SK-N-SH (cell line): Measurements from ENCODE around the gene BTBD9. TPM values are rescaled to one million over a fixed set of nuclear protein-coding genes. Genes with fewer than 3 reads are reported as not detected.

Experiments
- CTCF ChIA-PET: fragments of 300-600, 350-600 bp; formaldehyde crosslinking; extraction: SDS; loops from one replicate; lab custom pipeline; 2021; lab: Yijun Ruan, JAX
- POLR2A ChIA-PET: fragments of 350-600 bp; sonication (Branson Sonifier 250); formaldehyde crosslinking; extraction: SDS; loops from one replicate; lab custom pipeline; 2020; ENCODE audit warnings: antibody characterized with exemption, inconsistent platforms; lab: Yijun Ruan, JAX
- DNase-seq: peaks from one replicate; pipeline ENCODE4 v3.0.0; 2012
- H2AFZ ChIP-seq: fragments of 200-600 bp; sonication (generic); 2 replicates; pipeline ENCODE4 v1.8.1; 2016; ENCODE audit warnings: antibody characterized with exemption, mild to moderate bottlenecking, low read depth
- H3F3A ChIP-seq: fragments of 200-600 bp; sonication (generic); replicated peaks from 2 replicates; pipeline ENCODE3; 2016; ENCODE audit warnings: antibody characterized with exemption, mild to moderate bottlenecking; ENCODE audit not compliant: insufficient read depth
- H3K27ac ChIP-seq, 2 experiments: fragments of 200-500 bp in 1 of 2; fragments of 200-600 bp in 1 of 2; sonication (Bioruptor generic) in 1 of 2; sonication (generic), shearing (Covaris generic) in 1 of 2; 2 replicates each; pipeline versions ENCODE4 v1.5.1 to v1.6.1; 2014 to 2016; ENCODE audit warnings: low read depth in 2 of 2, inconsistent platforms in 1 of 2, low read length in 1 of 2, mild to moderate bottlenecking in 1 of 2, mixed read lengths in 1 of 2
- H3K27me3 ChIP-seq: fragments of 200-600 bp; sonication (generic), shearing (Covaris generic); 2 replicates; pipeline ENCODE4 v1.6.1; 2016; ENCODE audit warnings: mixed run types; ENCODE audit not compliant: insufficient read depth
- H3K36me3 ChIP-seq, 2 experiments: fragments of 200-500 bp in 1 of 2; fragments of 200-600 bp in 1 of 2; sonication (Bioruptor generic) in 1 of 2; sonication (generic) in 1 of 2; replicated peaks in 1 of 2; 2 replicates each; pipeline versions ENCODE3 to v1.5.1; 2014 to 2016; ENCODE audit warnings: low read length in 1 of 2, mild to moderate bottlenecking in 1 of 2; ENCODE audit not compliant: insufficient read depth in 2 of 2, control insufficient read depth in 1 of 2
- H3K4me1 ChIP-seq, 2 experiments: fragments of 200-500 bp in 1 of 2; fragments of 200-600 bp in 1 of 2; sonication (Bioruptor generic) in 1 of 2; sonication (generic), shearing (Covaris generic) in 1 of 2; 2 replicates each; pipeline versions ENCODE4 v1.5.1 to v1.6.1; 2014 to 2016; ENCODE audit warnings: low read depth in 1 of 2, low read length in 1 of 2, mixed run types in 1 of 2; ENCODE audit not compliant: insufficient read depth in 2 of 2, control insufficient read depth in 1 of 2
- H3K4me2 ChIP-seq: fragments of 200-600 bp; sonication (generic), shearing (Covaris generic); 2 replicates; pipeline ENCODE4 v1.6.1; 2017; ENCODE audit warnings: mixed run types
- H3K4me3 ChIP-seq, 2 experiments: fragments of 200-500 bp in 1 of 2; fragments of 200-600 bp in 1 of 2; sonication (Bioruptor generic) in 1 of 2; sonication (generic), shearing (Covaris generic) in 1 of 2; 2 replicates each; pipeline versions ENCODE4 v1.5.1 to v1.8.1; 2014 to 2016; ENCODE audit warnings: low read depth in 2 of 2, inconsistent platforms in 1 of 2, low read length in 1 of 2, mild to moderate bottlenecking in 1 of 2, mixed read lengths in 1 of 2, moderate library complexity in 1 of 2
- H3K79me2 ChIP-seq: fragments of 200-600 bp; sonication (generic); 2 replicates; pipeline ENCODE4 v1.8.1; 2017; ENCODE audit warnings: mild to moderate bottlenecking; ENCODE audit not compliant: insufficient read depth
- H3K9ac ChIP-seq: fragments of 200-600 bp; sonication (generic); 2 replicates; pipeline ENCODE4 v1.6.1; 2017; ENCODE audit warnings: mixed run types
- H3K9me2 ChIP-seq: fragments of 200-600 bp; sonication (generic); 2 replicates; pipeline ENCODE4 v1.6.1; 2017; ENCODE audit warnings: mixed run types
- H3K9me3 ChIP-seq: fragments of 200-600 bp; sonication (generic); 2 replicates; pipeline ENCODE4 v1.6.1; 2017; ENCODE audit warnings: mixed run types, mild to moderate bottlenecking, moderate library complexity
- H4K20me1 ChIP-seq: fragments of 200-600 bp; sonication (generic); 2 replicates; pipeline ENCODE4 v1.6.1; 2017; ENCODE audit warnings: mild to moderate bottlenecking, mixed run types; ENCODE audit not compliant: insufficient read depth
- CHD2 ChIP-seq: fragments of 150-350 bp; IDR thresholded peaks from 2 replicates; pipeline ENCODE4 v1.6.1; 2018; ENCODE audit warnings: low read length; ENCODE audit not compliant: partially characterized antibody
- FOSL2 ChIP-seq: IDR thresholded peaks from 2 replicates; pipeline ENCODE4 v1.4.0; 2012; ENCODE audit warnings: low read depth, mild to moderate bottlenecking, moderate library complexity, borderline replicate concordance
- FOXJ3 ChIP-seq: sonication (generic); formaldehyde crosslinking; IDR thresholded peaks from 2 replicates; pipeline ENCODE4 v1.5.1; 2020; ENCODE audit warnings: mild to moderate bottlenecking, missing genetic modification reagents
- FOXM1 ChIP-seq: IDR thresholded peaks from 2 replicates; pipeline ENCODE4 v1.4.0; 2012; ENCODE audit warnings: low read depth, mild to moderate bottlenecking
- GABPA ChIP-seq: IDR thresholded peaks from 2 replicates; pipeline ENCODE4 v1.4.0; 2012; ENCODE audit warnings: low read depth, mild to moderate bottlenecking
- GATA2 ChIP-seq: sonication (generic); formaldehyde crosslinking; IDR thresholded peaks from 2 replicates; pipeline ENCODE4 v1.5.0; 2020; ENCODE audit warnings: mild to moderate bottlenecking, missing genetic modification reagents
- MEF2A ChIP-seq: IDR thresholded peaks from 2 replicates; pipeline ENCODE4 v1.4.0; 2012; ENCODE audit warnings: low read depth, borderline replicate concordance
- NFIC ChIP-seq: IDR thresholded peaks from 2 replicates; pipeline ENCODE4 v1.4.0; 2012; ENCODE audit warnings: borderline replicate concordance
- POLR2AphosphoS5 ChIP-seq: IDR thresholded peaks from 2 replicates; pipeline ENCODE4 v1.6.1; 2012; ENCODE audit warnings: low read depth, low read length
- RCOR1 ChIP-seq: fragments of 150-350 bp; IDR thresholded peaks from 2 replicates; pipeline ENCODE4 v1.6.1; 2017; ENCODE audit warnings: antibody characterized with exemption, low read length
- RXRA ChIP-seq: IDR thresholded peaks from 2 replicates; pipeline ENCODE4 v1.4.0; 2012; ENCODE audit warnings: low read depth, mild to moderate bottlenecking, borderline replicate concordance
- SIN3A ChIP-seq: IDR thresholded peaks from 2 replicates; pipeline ENCODE4 v1.6.1; 2012; ENCODE audit warnings: low read depth, mild to moderate bottlenecking, low read length, moderate library complexity, borderline replicate concordance
- SMC3 ChIP-seq: IDR thresholded peaks from 2 replicates; pipeline ENCODE4 v1.6.1; 2012; ENCODE audit warnings: low read depth, low read length, improper control_type of control experiment
- TEAD4 ChIP-seq: IDR thresholded peaks from 2 replicates; pipeline ENCODE4 v1.4.0; 2012; ENCODE audit warnings: mild to moderate bottlenecking, borderline replicate concordance; ENCODE audit not compliant: insufficient read depth
- WGBS: methylation state at CpG from one replicate; pipeline ENCODE4 v1.1.6; 2017; ENCODE audit warnings: low lambda C conversion rate; 5-methylcytosine and 5-hydroxymethylcytosine counted together
- polyA plus RNA-seq, 3 experiments: library from polyadenylated mRNA; depleted of rRNA; stranded (reverse); fragments of >200 nt; gene quantifications; 2 replicates each; pipeline ENCODE4 v1.2.3, GENCODE V29; 2012
- TF ChIP-seq, protein P1 (sequence below): IDR thresholded peaks from 2 replicates; pipeline ENCODE4 v1.6.1; 2012; ENCODE audit warnings: mild to moderate bottlenecking, low read depth, low read length, moderate library complexity
- TF ChIP-seq, protein P2 (sequence below): IDR thresholded peaks from 2 replicates; pipeline ENCODE4; 2012
- TF ChIP-seq, protein P3 (sequence below): IDR thresholded peaks from 2 replicates; pipeline ENCODE4 v1.4.0; 2012; ENCODE audit warnings: low read depth
- TF ChIP-seq, protein P4 (sequence below): fragments of 150-350 bp; IDR thresholded peaks from 2 replicates; pipeline ENCODE4 v1.6.1; 2016; ENCODE audit warnings: mild to moderate bottlenecking, low read depth, low read length
- TF ChIP-seq, protein P5 (sequence below): fragments of 150-350 bp; IDR thresholded peaks from 2 replicates; pipeline ENCODE4 v1.6.1; 2017; ENCODE audit warnings: antibody characterized with exemption, low read length, low read depth, borderline replicate concordance

Gene BTBD9
- polyA plus RNA-seq, 1 of the 3 experiments (the other 2 are of a cell fraction): 2.2 TPM

DNA sequence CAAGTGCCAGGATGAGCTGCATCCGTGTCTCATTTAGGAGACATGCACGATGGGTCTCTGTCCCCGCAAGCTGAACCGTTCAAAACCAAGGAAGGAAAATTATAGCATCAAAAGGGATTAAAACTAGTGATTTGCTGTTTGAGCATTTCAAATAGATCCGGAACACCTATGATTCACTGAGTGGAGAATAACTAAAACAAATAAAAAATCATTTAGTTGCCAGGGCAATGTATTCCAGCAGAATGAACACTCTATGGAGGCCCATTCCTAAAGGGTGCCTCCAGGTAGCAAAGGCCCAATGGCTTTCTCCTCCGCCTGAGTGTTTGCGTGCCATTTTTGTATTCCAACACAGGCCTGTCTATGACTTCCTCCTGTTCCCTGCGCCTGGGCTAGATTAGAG lies 465.4 kb downstream of the BTBD9 start:
- Histone ChIP-seq H3F3A (no peaks in the 10 kb centered on the region), H3K36me3 (peaks cover 0 to 5% of the 10 kb centered on the region in 2 experiments), H3K9me2 (no peaks in the 10 kb centered on the region), H3K4me3 (no peak overlapping the region), H4K20me1 (no peaks in the 10 kb centered on the region), H3K4me2 (no peak overlapping the region), H3K27me3 (no peaks in the 10 kb centered on the region), H3K4me1 (peaks cover 0 to 29% of the 10 kb centered on the region in 2 experiments; a peak in 1 of 4 replicates), H3K79me2 (no peaks in the 10 kb centered on the region), H2AFZ (no peak overlapping the region), H3K27ac (no peak overlapping the region), H3K9ac (no peak overlapping the region), H3K9me3 (no peaks in the 10 kb centered on the region)
- TF ChIP-seq TEAD4 (no peak), SIN3A (no peak), GABPA (no peak), MEF2A (no peak), NFIC (no peak), POLR2AphosphoS5 (no peak)
- TF ChIP-seq, protein P1, sequence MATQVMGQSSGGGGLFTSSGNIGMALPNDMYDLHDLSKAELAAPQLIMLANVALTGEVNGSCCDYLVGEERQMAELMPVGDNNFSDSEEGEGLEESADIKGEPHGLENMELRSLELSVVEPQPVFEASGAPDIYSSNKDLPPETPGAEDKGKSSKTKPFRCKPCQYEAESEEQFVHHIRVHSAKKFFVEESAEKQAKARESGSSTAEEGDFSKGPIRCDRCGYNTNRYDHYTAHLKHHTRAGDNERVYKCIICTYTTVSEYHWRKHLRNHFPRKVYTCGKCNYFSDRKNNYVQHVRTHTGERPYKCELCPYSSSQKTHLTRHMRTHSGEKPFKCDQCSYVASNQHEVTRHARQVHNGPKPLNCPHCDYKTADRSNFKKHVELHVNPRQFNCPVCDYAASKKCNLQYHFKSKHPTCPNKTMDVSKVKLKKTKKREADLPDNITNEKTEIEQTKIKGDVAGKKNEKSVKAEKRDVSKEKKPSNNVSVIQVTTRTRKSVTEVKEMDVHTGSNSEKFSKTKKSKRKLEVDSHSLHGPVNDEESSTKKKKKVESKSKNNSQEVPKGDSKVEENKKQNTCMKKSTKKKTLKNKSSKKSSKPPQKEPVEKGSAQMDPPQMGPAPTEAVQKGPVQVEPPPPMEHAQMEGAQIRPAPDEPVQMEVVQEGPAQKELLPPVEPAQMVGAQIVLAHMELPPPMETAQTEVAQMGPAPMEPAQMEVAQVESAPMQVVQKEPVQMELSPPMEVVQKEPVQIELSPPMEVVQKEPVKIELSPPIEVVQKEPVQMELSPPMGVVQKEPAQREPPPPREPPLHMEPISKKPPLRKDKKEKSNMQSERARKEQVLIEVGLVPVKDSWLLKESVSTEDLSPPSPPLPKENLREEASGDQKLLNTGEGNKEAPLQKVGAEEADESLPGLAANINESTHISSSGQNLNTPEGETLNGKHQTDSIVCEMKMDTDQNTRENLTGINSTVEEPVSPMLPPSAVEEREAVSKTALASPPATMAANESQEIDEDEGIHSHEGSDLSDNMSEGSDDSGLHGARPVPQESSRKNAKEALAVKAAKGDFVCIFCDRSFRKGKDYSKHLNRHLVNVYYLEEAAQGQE: no peak
- TF ChIP-seq, protein P2, sequence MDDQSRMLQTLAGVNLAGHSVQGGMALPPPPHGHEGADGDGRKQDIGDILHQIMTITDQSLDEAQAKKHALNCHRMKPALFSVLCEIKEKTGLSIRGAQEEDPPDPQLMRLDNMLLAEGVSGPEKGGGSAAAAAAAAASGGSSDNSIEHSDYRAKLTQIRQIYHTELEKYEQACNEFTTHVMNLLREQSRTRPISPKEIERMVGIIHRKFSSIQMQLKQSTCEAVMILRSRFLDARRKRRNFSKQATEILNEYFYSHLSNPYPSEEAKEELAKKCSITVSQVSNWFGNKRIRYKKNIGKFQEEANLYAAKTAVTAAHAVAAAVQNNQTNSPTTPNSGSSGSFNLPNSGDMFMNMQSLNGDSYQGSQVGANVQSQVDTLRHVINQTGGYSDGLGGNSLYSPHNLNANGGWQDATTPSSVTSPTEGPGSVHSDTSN: no peak
- TF ChIP-seq, protein P3, sequence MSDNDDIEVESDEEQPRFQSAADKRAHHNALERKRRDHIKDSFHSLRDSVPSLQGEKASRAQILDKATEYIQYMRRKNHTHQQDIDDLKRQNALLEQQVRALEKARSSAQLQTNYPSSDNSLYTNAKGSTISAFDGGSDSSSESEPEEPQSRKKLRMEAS: no peak
- TF ChIP-seq, protein P4, sequence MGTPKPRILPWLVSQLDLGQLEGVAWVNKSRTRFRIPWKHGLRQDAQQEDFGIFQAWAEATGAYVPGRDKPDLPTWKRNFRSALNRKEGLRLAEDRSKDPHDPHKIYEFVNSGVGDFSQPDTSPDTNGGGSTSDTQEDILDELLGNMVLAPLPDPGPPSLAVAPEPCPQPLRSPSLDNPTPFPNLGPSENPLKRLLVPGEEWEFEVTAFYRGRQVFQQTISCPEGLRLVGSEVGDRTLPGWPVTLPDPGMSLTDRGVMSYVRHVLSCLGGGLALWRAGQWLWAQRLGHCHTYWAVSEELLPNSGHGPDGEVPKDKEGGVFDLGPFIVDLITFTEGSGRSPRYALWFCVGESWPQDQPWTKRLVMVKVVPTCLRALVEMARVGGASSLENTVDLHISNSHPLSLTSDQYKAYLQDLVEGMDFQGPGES: no peak
- no peak for DNase-seq
- POLR2A ChIA-PET: interaction anchor here (0.6 kb wide), 1 partner anchor 260 kb away, joined by 3 read pairs; no protein-coding TSS in a partner anchor
- 92% methylated on average over 8 of the region's 8 CpGs for WGBS
- CTCF ChIA-PET: interaction anchor here (1.1 kb wide), 1 partner anchor 320 kb away, joined by 3 read pairs; no protein-coding TSS in a partner anchor

DNA sequence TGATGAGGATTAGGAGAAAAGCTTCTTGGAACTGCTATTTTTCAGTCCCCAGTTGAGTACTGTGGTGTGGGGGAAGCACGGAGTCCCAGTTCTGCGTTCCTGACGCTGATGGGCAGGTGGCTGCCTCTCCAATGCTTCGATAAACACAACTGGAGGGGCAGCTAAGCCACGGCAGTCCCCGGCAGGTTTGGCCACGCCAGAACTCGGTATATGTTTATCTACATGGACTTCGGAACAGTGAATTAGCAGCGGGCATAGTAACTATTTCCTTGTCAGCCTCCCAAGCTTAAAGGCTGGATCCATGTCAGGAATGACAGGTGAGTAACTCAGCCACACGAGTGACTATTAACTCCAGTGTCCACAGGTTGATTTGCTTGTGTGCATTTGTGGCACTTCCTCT lies 465.8 kb downstream of the BTBD9 start:
- Histone ChIP-seq H3F3A (no peaks in the 10 kb centered on the region), H3K9me2 (no peaks in the 10 kb centered on the region), H3K4me1 (peaks cover 0 to 31% of the 10 kb centered on the region in 2 experiments; a peak in 1 of 4 replicates), H3K9me3 (no peaks in the 10 kb centered on the region), H3K27ac (no peak overlapping the region), H3K36me3 (peaks cover 0 to 5% of the 10 kb centered on the region in 2 experiments)
- CTCF ChIA-PET: interaction anchor here (1.1 kb wide), 1 partner anchor 320 kb away, joined by 3 read pairs; no protein-coding TSS in a partner anchor
- no peak for DNase-seq
- TF ChIP-seq, protein P5, sequence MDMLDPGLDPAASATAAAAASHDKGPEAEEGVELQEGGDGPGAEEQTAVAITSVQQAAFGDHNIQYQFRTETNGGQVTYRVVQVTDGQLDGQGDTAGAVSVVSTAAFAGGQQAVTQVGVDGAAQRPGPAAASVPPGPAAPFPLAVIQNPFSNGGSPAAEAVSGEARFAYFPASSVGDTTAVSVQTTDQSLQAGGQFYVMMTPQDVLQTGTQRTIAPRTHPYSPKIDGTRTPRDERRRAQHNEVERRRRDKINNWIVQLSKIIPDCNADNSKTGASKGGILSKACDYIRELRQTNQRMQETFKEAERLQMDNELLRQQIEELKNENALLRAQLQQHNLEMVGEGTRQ: no peak
- no peak for TF ChIP-seq GATA2 (CRISPR knock-in tag)
- TF ChIP-seq RCOR1: no peak
- TF ChIP-seq SIN3A: no peak
- TF ChIP-seq CHD2: no peak
- no peak for TF ChIP-seq FOSL2
- TF ChIP-seq RXRA: no peak
- TF ChIP-seq, protein P3: no peak
- TF ChIP-seq SMC3: no peak
- TF ChIP-seq TEAD4: no peak
- TF ChIP-seq POLR2AphosphoS5: no peak
- no peak for TF ChIP-seq FOXM1
- TF ChIP-seq FOXJ3: no peak
- TF ChIP-seq, all 33 proteins: peak for 0
- H3K9ac ChIP-seq: no peak overlapping the region
- no peaks in the 10 kb centered on the region for H3K79me2 ChIP-seq
- no peaks in the 10 kb centered on the region for H4K20me1 ChIP-seq
- no peak overlapping the region for H3K4me2 ChIP-seq
- POLR2A ChIA-PET: interaction anchor here (0.6 kb wide), 1 partner anchor 260 kb away, joined by 3 read pairs; no protein-coding TSS in a partner anchor
- no peak overlapping the region for H2AFZ ChIP-seq
- no peaks in the 10 kb centered on the region for H3K27me3 ChIP-seq
- 93% methylated on average over 10 of the region's 11 CpGs for WGBS
- no peak overlapping the region for H3K4me3 ChIP-seq
